NCI-H446 treated with DMSO at 0.1 percent for 48 hours (cell line): ENCODE results near the gene ZRANB1.
A peak's percentile ranks its signal among the peaks of the same experiment; 100 is the strongest.
"Not testable (repeated sequence)": the region's sequence is repeated elsewhere in the genome, so short reads cannot be mapped to it uniquely, and the experiment has no call there.

ENCODE experiments used
- DNase-seq: peaks from one replicate; lab custom pipeline; 2025; lab: John Stamatoyannopoulos, UW

The ZRANB1 gene

GRCh38 chr10:124963866-124964720, 22.2 kb downstream of the ZRANB1 start:
- DNase-seq, result no peak

- no peak for DNase-seq
These were observed 24.1 kb downstream of the ZRANB1 start for GRCh38 chr10:124966008-124966407.

GRCh38 chr10:124967255-124967654, 25.3 kb downstream of the ZRANB1 start:
- no peak for DNase-seq

- no peak for DNase-seq
These were observed 29.4 kb downstream of the ZRANB1 start for GRCh38 chr10:124971276-124971675.

GRCh38 chr10:124972637-124973036, 30.7 kb downstream of the ZRANB1 start:
- no peak for DNase-seq

GRCh38 chr10:124974131-124974530, 32.2 kb downstream of the ZRANB1 start:
- DNase-seq, result no peak

GRCh38 chr10:124975977-124976514, 34.1 kb downstream of the ZRANB1 start:
- DNase-seq, result no peak

- no peak for DNase-seq
These were observed 35.2 kb downstream of the ZRANB1 start for GRCh38 chr10:124977161-124977560.

GRCh38 chr10:124977648-124978375, 35.9 kb downstream of the ZRANB1 start:
- no peak for DNase-seq

- DNase-seq, result no peak
These were observed 36.4 kb downstream of the ZRANB1 start for GRCh38 chr10:124978376-124978725.

GRCh38 chr10:124983321-124983720, 41.4 kb downstream of the ZRANB1 start:
- DNase-seq, result no peak

GRCh38 chr10:124984376-124984775, 42.5 kb downstream of the ZRANB1 start:
- no peak for DNase-seq

GRCh38 chr10:124985162-124985561, 43.2 kb downstream of the ZRANB1 start:
- no peak for DNase-seq

- DNase-seq, result no peak
These were observed 45.9 kb downstream of the ZRANB1 start for GRCh38 chr10:124987788-124988187.

- not testable (repeated sequence) for DNase-seq
These were observed 46.8 kb downstream of the ZRANB1 start for GRCh38 chr10:124988753-124989152.

GRCh38 chr10:124989526-124989925, 47.6 kb downstream of the ZRANB1 start:
- DNase-seq, result no peak

GRCh38 chr10:124990671-124991625, 49.0 kb downstream of the ZRANB1 start:
- no peak for DNase-seq

GRCh38 chr10:124991835-124992234, 49.9 kb downstream of the ZRANB1 start:
- no peak for DNase-seq

GRCh38 chr10:124992462-124993344, 50.8 kb downstream of the ZRANB1 start:
- DNase-seq, result peak; percentile 28

- no peak for DNase-seq
These were observed 51.4 kb downstream of the ZRANB1 start for GRCh38 chr10:124993345-124993708.
